Measurements from ENCODE around the gene GPX6.

GPX6 gene

GRCh38 chr6:28542440-28543296, 27.1 kb upstream of the GPX6 start (continued):
- TF ChIP-seq EGR2 (tag by site-specific recombination; IDR thresholded peaks at IDR 0.05; ENCODE audit: low read depth) (peak; percentile 71), ZFHX2 (tag by site-specific recombination; conservative IDR thresholded peaks at IDR 0.05) (peak; percentile 82), ATF2 (tag by site-specific recombination; IDR thresholded peaks at IDR 0.05; ENCODE audit: low read depth) (peak; percentile 41; the same call in 1 of the 2 replicates), ZNF792 (tag by site-specific recombination; IDR thresholded peaks at IDR 0.05) (no peak; the same call in 1 of the 2 replicates), ZNF114 (tag by site-specific recombination; IDR thresholded peaks at IDR 0.05) (no peak), ZNF843 (tag by site-specific recombination; IDR thresholded peaks at IDR 0.05) (peak; percentile 66), ZNF768 (tag by site-specific recombination; IDR thresholded peaks at IDR 0.05) (no peak), ZNF626 (tag by site-specific recombination; IDR thresholded peaks at IDR 0.05) (no peak), ZNF488 (tag by site-specific recombination; IDR thresholded peaks at IDR 0.05) (no peak), ZNF629 (tag by site-specific recombination; IDR thresholded peaks at IDR 0.05) (peak; percentile 67; the same call in 1 of the 2 replicates), SP7 (tag by site-specific recombination; IDR thresholded peaks at IDR 0.05) (peak; percentile 83), ZNF26 (tag by site-specific recombination; IDR thresholded peaks at IDR 0.05) (no peak), ZNF785 (tag by site-specific recombination; IDR thresholded peaks at IDR 0.05) (peak; percentile 100), ZNF677 (tag by site-specific recombination; IDR thresholded peaks at IDR 0.05) (no peak), ZBTB11 (tag by site-specific recombination; conservative IDR thresholded peaks at IDR 0.05; ENCODE audit: low read depth) (peak; percentile 82), ZNF341 (tag by site-specific recombination; IDR thresholded peaks at IDR 0.05; ENCODE audit: low read depth) (no peak), ZNF558 (tag by site-specific recombination; IDR thresholded peaks at IDR 0.05) (peak; percentile 85; the same call in 1 of the 2 replicates), SP2 (tag by site-specific recombination; IDR thresholded peaks at IDR 0.05) (0 out of 2 replicates have a peak, but pooled peaks have one; percentile 11), ZNF473 (tag by site-specific recombination; IDR thresholded peaks at IDR 0.05) (no peak), KLF9 (tag by site-specific recombination; IDR thresholded peaks at IDR 0.05; ENCODE audit: low read depth) (peak; percentile 38; the same call in 1 of the 2 replicates), ZIC2 (tag by site-specific recombination; IDR thresholded peaks at IDR 0.05) (peak; percentile 47), ZNF623 (tag by site-specific recombination; IDR thresholded peaks at IDR 0.05) (no peak; the same call in 1 of the 2 replicates), ZFP69B (tag by site-specific recombination; IDR thresholded peaks at IDR 0.05) (peak; percentile 95), ZNF549 (tag by site-specific recombination; IDR thresholded peaks at IDR 0.05) (no peak), MZF1 (tag by site-specific recombination; IDR thresholded peaks at IDR 0.05; ENCODE audit: borderline replicate concordance) (peak; percentile 85), ZNF211 (tag by site-specific recombination; IDR thresholded peaks at IDR 0.05; ENCODE audit: low read depth) (no peak), ZNF624 (tag by site-specific recombination; IDR thresholded peaks at IDR 0.05) (peak; percentile 17; the same call in 1 of the 2 replicates), YY2 (tag by site-specific recombination; IDR thresholded peaks at IDR 0.05) (peak; percentile 10; the same call in 1 of the 2 replicates), CTCF (tag by site-specific recombination; IDR thresholded peaks at IDR 0.05) (peak; percentile 96), SCRT1 (tag by site-specific recombination; IDR thresholded peaks at IDR 0.05; ENCODE audit: borderline replicate concordance) (peak; percentile 98)
